ENCODE measurements around the gene ENC1. TPM values are rescaled to one million over a fixed set of nuclear protein-coding genes. Genes with fewer than 3 reads are reported as not detected.

ENC1 gene
- polyA plus RNA-seq, 1 donor (not counting 4 experiments of a cell fraction or from before 2014, with no cell fraction given): 68.1 TPM

GRCh38 chr5:74659172-74659571 lies 18.6 kb upstream of the ENC1 start:
- no peak overlapping the region for H2AFZ ChIP-seq (ENCODE audit: control insufficient read depth, low read length)
- TF ChIP-seq CTCF (optimal IDR thresholded peaks at IDR 0.05 in 1 of 3, IDR thresholded peaks at IDR 0.05 in 1 of 3, conservative IDR thresholded peaks at IDR 0.05 in 1 of 3; ENCODE audit: extremely low read depth in 1 of 3, insufficient read depth in 2 of 3, low read length in 3 of 3) (no peak), EZH2 (IDR thresholded peaks at IDR 0.05; ENCODE audit: low read length) (no peak)
- no peak overlapping the region for H3K9ac ChIP-seq (ENCODE audit: control insufficient read depth, extremely low read depth, insufficient read depth, low read length)
- H3K4me3 ChIP-seq (ENCODE audit: control insufficient read depth in 2 of 3, extremely low read depth in 1 of 3, insufficient read depth in 2 of 3, low read depth in 1 of 3, low read length in 3 of 3): no peak overlapping the region
- no peaks in the 10 kb centered on the region for H3K27me3 ChIP-seq (ENCODE audit: control insufficient read depth, extremely low read depth, insufficient read depth, low read length)
- no peak overlapping the region for H3K4me2 ChIP-seq (ENCODE audit: control insufficient read depth, extremely low read depth, insufficient read depth, low read depth, low read length)
- DNase-seq (ENCODE audit: low read depth, low spot score) (no peak), FAIRE-seq (no peak)
- no peaks in the 10 kb centered on the region for H3K9me3 ChIP-seq (ENCODE audit: control insufficient read depth, low read depth, low read length)
- H3K4me1 ChIP-seq (ENCODE audit: control insufficient read depth, extremely low read depth, insufficient read depth, low read length): peaks cover 5% of the 10 kb centered on the region
- no peak overlapping the region for H3K27ac ChIP-seq (ENCODE audit: control insufficient read depth, insufficient read depth, low read length)
- dilution Hi-C loops (cut with MboI; ENCODE audit: extremely low pct_ligation_motif_present, low sequenced_read_pairs): no loop called here
- no peaks in the 10 kb centered on the region for H3K36me3 ChIP-seq (ENCODE audit: control insufficient read depth in 2 of 2, extremely low read depth in 1 of 2, insufficient read depth in 2 of 2, low read length in 2 of 2)
- H3K79me2 ChIP-seq (ENCODE audit: control insufficient read depth, insufficient read depth, low read length): no peaks in the 10 kb centered on the region
- no peaks in the 10 kb centered on the region for H3K9me1 ChIP-seq (ENCODE audit: control insufficient read depth, extremely low read depth, insufficient read depth, low read length)
- H4K20me1 ChIP-seq (ENCODE audit: control insufficient read depth, extremely low read depth, insufficient read depth, low read length): no peaks in the 10 kb centered on the region

GRCh38 chr5:74657165-74657564 lies 16.6 kb upstream of the ENC1 start:
- FAIRE-seq: no peak
- no peak overlapping the region for H3K4me3 ChIP-seq (ENCODE audit: control insufficient read depth in 2 of 3, extremely low read depth in 1 of 3, insufficient read depth in 2 of 3, low read depth in 1 of 3, low read length in 3 of 3)

More at GRCh38 chr5:74657165-74657564, 16.6 kb upstream of the ENC1 start:
- Histone ChIP-seq H4K20me1 (ENCODE audit: control insufficient read depth, extremely low read depth, insufficient read depth, low read length) (no peaks in the 10 kb centered on the region), H3K27me3 (ENCODE audit: control insufficient read depth, extremely low read depth, insufficient read depth, low read length) (no peaks in the 10 kb centered on the region), H2AFZ (ENCODE audit: control insufficient read depth, low read length) (no peak overlapping the region), H3K36me3 (ENCODE audit: control insufficient read depth in 2 of 2, extremely low read depth in 1 of 2, insufficient read depth in 2 of 2, low read length in 2 of 2) (no peaks in the 10 kb centered on the region), H3K79me2 (ENCODE audit: control insufficient read depth, insufficient read depth, low read length) (no peaks in the 10 kb centered on the region), H3K9me3 (ENCODE audit: control insufficient read depth, low read depth, low read length) (no peaks in the 10 kb centered on the region), H3K4me1 (ENCODE audit: control insufficient read depth, extremely low read depth, insufficient read depth, low read length) (peaks cover 11% of the 10 kb centered on the region), H3K27ac (ENCODE audit: control insufficient read depth, insufficient read depth, low read length) (no peak overlapping the region), H3K9me1 (ENCODE audit: control insufficient read depth, extremely low read depth, insufficient read depth, low read length) (no peaks in the 10 kb centered on the region), H3K4me2 (ENCODE audit: control insufficient read depth, extremely low read depth, insufficient read depth, low read depth, low read length) (no peak overlapping the region), H3K9ac (ENCODE audit: control insufficient read depth, extremely low read depth, insufficient read depth, low read length) (no peak overlapping the region)
- TF ChIP-seq CTCF (optimal IDR thresholded peaks at IDR 0.05 in 1 of 3, IDR thresholded peaks at IDR 0.05 in 1 of 3, conservative IDR thresholded peaks at IDR 0.05 in 1 of 3; ENCODE audit: extremely low read depth in 1 of 3, insufficient read depth in 2 of 3, low read length in 3 of 3): no peak
- no peak for TF ChIP-seq EZH2 (IDR thresholded peaks at IDR 0.05; ENCODE audit: low read length)
- no peak for DNase-seq (ENCODE audit: low read depth, low spot score)
- dilution Hi-C loops (cut with MboI; ENCODE audit: extremely low pct_ligation_motif_present, low sequenced_read_pairs): no loop called here
